Activated naive CD4-positive, alpha-beta T cell treated with anti-CD3 and anti-CD28 coated beads, Interleukin-2, amount 10 ng/mL, durations not matched to agents 7 days and 5 days (primary cell): ENCODE measurements around the gene PLPP4.

ENCODE experiments used
- CTCF ChIA-PET: fragments of 350-600 bp; sonication (Branson Sonifier 250); formaldehyde crosslinking; loops from one replicate; lab custom pipeline; 2021; ENCODE audit warnings: antibody characterized with exemption; lab: Charles Lee
- DNase-seq: peaks from one replicate; pipeline ENCODE4 v3.0.0-alpha.2; 2020
- H3K27ac Mint-ChIP-seq: one replicate; pipeline ENCODE4 v1.8.0; 2021; ENCODE audit warnings: mild to moderate bottlenecking, moderate library complexity, mixed read lengths
- H3K27me3 Mint-ChIP-seq: one replicate; pipeline ENCODE4 v1.8.0; 2021; ENCODE audit warnings: mild to moderate bottlenecking, mixed read lengths
- H3K36me3 Mint-ChIP-seq: one replicate; pipeline ENCODE4 v1.8.0; 2021; ENCODE audit warnings: mixed read lengths
- H3K4me1 Mint-ChIP-seq: one replicate; pipeline ENCODE4 v1.8.0; 2021; ENCODE audit warnings: mixed read lengths
- H3K4me3 Mint-ChIP-seq: one replicate; pipeline ENCODE4 v1.8.0; 2021; ENCODE audit warnings: mild to moderate bottlenecking, moderate library complexity, mixed read lengths
- H3K9me3 Mint-ChIP-seq: one replicate; pipeline ENCODE4 v1.8.0; 2021; ENCODE audit warnings: mixed read lengths

PLPP4 gene

GRCh38 chr10:120616311-120616911, 159.4 kb downstream of the PLPP4 start:
- H3K9me3 Mint-ChIP-seq: peaks cover 8% of the 10 kb centered on the region
- H3K36me3 Mint-ChIP-seq: no peaks in the 10 kb centered on the region
- no peak overlapping the region for H3K4me3 Mint-ChIP-seq
- H3K4me1 Mint-ChIP-seq: no peaks in the 10 kb centered on the region
- DNase-seq: no peak
- CTCF ChIA-PET: no interaction called here
- H3K27ac Mint-ChIP-seq: no peak overlapping the region
- H3K27me3 Mint-ChIP-seq: no peaks in the 10 kb centered on the region

- CTCF ChIA-PET: no interaction called here
- no peak overlapping the region for H3K4me3 Mint-ChIP-seq
- H3K27ac Mint-ChIP-seq: no peak overlapping the region
- no peaks in the 10 kb centered on the region for H3K9me3 Mint-ChIP-seq
- H3K4me1 Mint-ChIP-seq: no peaks in the 10 kb centered on the region
- no peaks in the 10 kb centered on the region for H3K27me3 Mint-ChIP-seq
- DNase-seq: no peak
- no peaks in the 10 kb centered on the region for H3K36me3 Mint-ChIP-seq
Observed at GRCh38 chr10:120628197-120628596, 171.2 kb downstream of the PLPP4 start.

- Mint-ChIP-seq H3K4me1 (no peaks in the 10 kb centered on the region), H3K27ac (no peak overlapping the region), H3K27me3 (no peaks in the 10 kb centered on the region), H3K36me3 (no peaks in the 10 kb centered on the region), H3K9me3 (no peaks in the 10 kb centered on the region), H3K4me3 (no peak overlapping the region)
- DNase-seq: no peak
- CTCF ChIA-PET: no interaction called here
Observed at GRCh38 chr10:120630266-120630665, 173.2 kb downstream of the PLPP4 start.

GRCh38 chr10:120632047-120632446, 175.0 kb downstream of the PLPP4 start:
- no peaks in the 10 kb centered on the region for H3K4me1 Mint-ChIP-seq
- CTCF ChIA-PET: no interaction called here
- H3K9me3 Mint-ChIP-seq: no peaks in the 10 kb centered on the region
- H3K27me3 Mint-ChIP-seq: no peaks in the 10 kb centered on the region
- DNase-seq: no peak
- H3K4me3 Mint-ChIP-seq: no peak overlapping the region
- H3K27ac Mint-ChIP-seq: no peak overlapping the region
- H3K36me3 Mint-ChIP-seq: no peaks in the 10 kb centered on the region

- no peaks in the 10 kb centered on the region for H3K4me1 Mint-ChIP-seq
- no peak overlapping the region for H3K4me3 Mint-ChIP-seq
- no peak overlapping the region for H3K27ac Mint-ChIP-seq
- no peaks in the 10 kb centered on the region for H3K27me3 Mint-ChIP-seq
- DNase-seq: no peak
- H3K9me3 Mint-ChIP-seq: no peaks in the 10 kb centered on the region
- H3K36me3 Mint-ChIP-seq: no peaks in the 10 kb centered on the region
- CTCF ChIA-PET: no interaction called here
Observed at GRCh38 chr10:120632942-120633341, 175.9 kb downstream of the PLPP4 start.

- H3K9me3 Mint-ChIP-seq: no peaks in the 10 kb centered on the region
- CTCF ChIA-PET: no interaction called here
- DNase-seq: no peak
- no peaks in the 10 kb centered on the region for H3K36me3 Mint-ChIP-seq
- no peaks in the 10 kb centered on the region for H3K4me1 Mint-ChIP-seq
- no peak overlapping the region for H3K27ac Mint-ChIP-seq
- no peaks in the 10 kb centered on the region for H3K27me3 Mint-ChIP-seq
- H3K4me3 Mint-ChIP-seq: no peak overlapping the region
Observed at GRCh38 chr10:120634659-120635058, 177.6 kb downstream of the PLPP4 start.
